Measurements from ENCODE around the gene AS3MT.

- no peak for TF ChIP-seq ZNF274 (IDR thresholded peaks at IDR 0.05; ENCODE audit: borderline replicate concordance, extremely low read depth, low read length)
- TF ChIP-seq MAX (IDR thresholded peaks at IDR 0.05) = no peak
- TF ChIP-seq POLR2A (IDR thresholded peaks at IDR 0.05; ENCODE audit: control extremely low read depth in 1 of 2, low read depth in 2 of 2, low read length in 2 of 2) = no peak
- TF ChIP-seq RFX5 (IDR thresholded peaks at IDR 0.05; ENCODE audit: borderline replicate concordance, low read depth, low read length) = no peak
- TF ChIP-seq SIX5 (IDR thresholded peaks at IDR 0.05; ENCODE audit: low read depth, low read length) = no peak
- TF ChIP-seq POLR2AphosphoS5 (IDR thresholded peaks at IDR 0.05; ENCODE audit: low read depth, low read length) = no peak
Observed at GRCh38 chr10:102904346-102904745, 35.1 kb downstream of the AS3MT start.

Measured in H1 (cell line).